HepG2 (cell line): Measurements from ENCODE around the gene ENDOU. TPM values are rescaled to one million over a fixed set of nuclear protein-coding genes. Genes with fewer than 3 reads are reported as not detected.

ENCODE experiments used
- ATAC-seq: fragments of 200-7000 bp; cut with Tn5 transposase; 3 replicates; pipeline ENCODE4 v1.9.1; 2020; ENCODE audit warnings: mild to moderate bottlenecking, moderate library complexity
- BruUV-seq: library from RNA; stranded (reverse); fragments of 400-500 nt; replicated peaks from 2 replicates; lab custom pipeline; 2021; lab: Mats Ljungman, UMichigan
- CTCF ChIA-PET: fragments of 300-600 bp; formaldehyde crosslinking; extraction: SDS; loops from one replicate; lab custom pipeline; 2021; ENCODE audit warnings: low total read pairs, inconsistent platforms, low intra/inter-chr PET ratio; lab: Yijun Ruan, JAX
- POLR2A ChIA-PET: fragments of 350-600 bp; sonication (Branson Sonifier 250); formaldehyde crosslinking; loops from one replicate; lab custom pipeline; 2020; ENCODE audit warnings: antibody characterized with exemption, inconsistent platforms; lab: Yijun Ruan, JAX
- DNase-seq: peaks from one replicate; pipeline ENCODE4 v3.0.0-alpha.2; 2015; ENCODE audit warnings: low spot score
- FAIRE-seq: peaks from 3 replicates; lab custom pipeline; 2011; peaks lifted over from hg19 to GRCh38; lab: Jason Lieb, UNC
- H2AFZ ChIP-seq: one replicate; pipeline ENCODE4 v1.6.1; 2011; ENCODE audit warnings: low read length, inconsistent platforms
- H3K27ac ChIP-seq: fragments of 300-600 bp; 3 replicates; pipeline ENCODE4 v1.8.0; 2011; ENCODE audit warnings: mixed run types, mild to moderate bottlenecking, mixed read lengths, low read length, inconsistent platforms; ENCODE audit not compliant: insufficient read depth; ENCODE audit errors: extremely low read length
- H3K27me3 ChIP-seq, 2 experiments: fragments of 200-600 bp in 1 of 2; 2 replicates in 1 of 2; 3 replicates in 1 of 2; pipeline versions ENCODE4 v1.6.0 to v1.8.0; 2011; ENCODE audit warnings: low read length in 2 of 2, mild to moderate bottlenecking in 2 of 2, moderate library complexity in 2 of 2, inconsistent platforms in 1 of 2; ENCODE audit not compliant: insufficient read depth in 2 of 2, control insufficient read depth in 1 of 2
- H3K36me3 ChIP-seq, 2 experiments: fragments of 200-600 bp in 1 of 2; replicated peaks in 1 of 2; 2 replicates in 1 of 2; 3 replicates in 1 of 2; pipeline versions ENCODE4 v1.5.1 to v1.8.0; 2011; ENCODE audit warnings: low read length in 2 of 2, inconsistent platforms in 1 of 2; ENCODE audit not compliant: insufficient read depth in 2 of 2, control insufficient read depth in 1 of 2
- H3K4me1 ChIP-seq: 2 replicates; pipeline ENCODE4 v1.5.1; 2012; ENCODE audit warnings: low read length, inconsistent platforms; ENCODE audit not compliant: insufficient read depth
- H3K4me2 ChIP-seq: 2 replicates; pipeline ENCODE4 v1.6.0; 2011; ENCODE audit warnings: low read depth, low read length, inconsistent platforms
- H3K4me3 ChIP-seq, 3 experiments: fragments of 200-600 bp in 1 of 3; sonication (generic), shearing (Covaris generic) in 1 of 3; replicated peaks in 1 of 3; 2 replicates each; pipeline ENCODE4 v1.5.1; 2011 to 2016; ENCODE audit warnings: low read length in 3 of 3, inconsistent platforms in 2 of 3, low read depth in 2 of 3, mild to moderate bottlenecking in 2 of 3, control low read depth in 1 of 3, mixed read lengths in 1 of 3; ENCODE audit not compliant: insufficient read depth in 1 of 3
- H3K79me2 ChIP-seq: one replicate; pipeline ENCODE4 v1.6.1; 2011; ENCODE audit warnings: low read length, inconsistent platforms; ENCODE audit not compliant: insufficient read depth
- H3K9ac ChIP-seq: 2 replicates; pipeline ENCODE4 v1.6.0; 2011; ENCODE audit warnings: mild to moderate bottlenecking, low read depth, low read length, inconsistent platforms; ENCODE audit not compliant: insufficient read depth
- H3K9me3 ChIP-seq: 2 replicates; pipeline ENCODE4 v1.5.1; 2012; ENCODE audit warnings: mild to moderate bottlenecking, low read length
- H4K20me1 ChIP-seq: 2 replicates; pipeline ENCODE4 v1.6.0; 2011; ENCODE audit warnings: inconsistent platforms, mild to moderate bottlenecking, low read length, moderate library complexity; ENCODE audit not compliant: insufficient read depth
- ARNT ChIP-seq: fragments of 450-650 bp; IDR thresholded peaks from 2 replicates; pipeline ENCODE4 v1.6.1; 2017
- CHCHD3 ChIP-seq: sonication (generic); formaldehyde crosslinking; IDR thresholded peaks from 2 replicates; pipeline ENCODE4 v1.8.0; 2022; ENCODE audit warnings: mild to moderate bottlenecking, missing genetic modification reagents, moderate library complexity
- HDAC1 ChIP-seq: sonication (generic); formaldehyde crosslinking; IDR thresholded peaks from 2 replicates; pipeline ENCODE4 v1.5.1; 2020; ENCODE audit warnings: mild to moderate bottlenecking, missing genetic modification reagents
- KDM3A ChIP-seq: IDR thresholded peaks from 2 replicates; pipeline ENCODE4 v1.6.1; 2018; ENCODE audit warnings: low read depth, missing compliant biosample characterization
- MAFK ChIP-seq, 2 experiments: IDR thresholded peaks in 1 of 2; conservative IDR thresholded peaks in 1 of 2; 2 replicates each; pipeline ENCODE4 v1.6.1; 2011; ENCODE audit warnings: improper control_type of control experiment in 2 of 2, low read length in 2 of 2
- PAF1 ChIP-seq: IDR thresholded peaks from 2 replicates; pipeline ENCODE4 v1.6.1; 2016; ENCODE audit warnings: missing genetic modification reagents, missing compliant biosample characterization
- PHB2 ChIP-seq: fragments of 450-650 bp; IDR thresholded peaks from 2 replicates; pipeline ENCODE4 v1.6.1; 2018; ENCODE audit not compliant: partially characterized antibody
- PRMT3 ChIP-seq: sonication (generic); formaldehyde crosslinking; IDR thresholded peaks from 2 replicates; pipeline ENCODE4 v1.8.1; 2022; ENCODE audit warnings: low read depth, mild to moderate bottlenecking, moderate library complexity, missing genetic modification reagents, borderline replicate concordance
- TBX2 ChIP-seq: sonication (generic); formaldehyde crosslinking; IDR thresholded peaks from 2 replicates; pipeline ENCODE4 v1.5.0; 2020; ENCODE audit warnings: missing genetic modification reagents, mild to moderate bottlenecking, borderline replicate concordance
- ZBTB1 ChIP-seq: sonication (generic); formaldehyde crosslinking; IDR thresholded peaks from 2 replicates; pipeline ENCODE4 v1.4.0; 2020; ENCODE audit warnings: missing genetic modification reagents, borderline replicate concordance
- ZNF629 ChIP-seq: sonication (generic); formaldehyde crosslinking; conservative IDR thresholded peaks from 2 replicates; pipeline ENCODE4 v1.5.0; 2020; ENCODE audit warnings: missing genetic modification reagents
- ZSCAN22 ChIP-seq: sonication (generic); formaldehyde crosslinking; IDR thresholded peaks from 2 replicates; pipeline ENCODE4 v1.4.0; 2020; ENCODE audit warnings: mild to moderate bottlenecking, missing genetic modification reagents
- WGBS: methylation state at CpG from one replicate; pipeline ENCODE4 v1.1.6; 2017; ENCODE audit warnings: low lambda C conversion rate; 5-methylcytosine and 5-hydroxymethylcytosine counted together
- in situ Hi-C: cut with HindIII; loops from 2 replicates; pipeline ENCODE4 v1.10.0; 2017; ENCODE audit warnings: low pct_unique_long_range_greater_than_20kb; ENCODE audit not compliant: extremely low pct_ligation_motif_present
- intact Hi-C: fragments of 100-400 bp; cut with micrococcal nuclease; formaldehyde crosslinking; loops from one replicate; pipeline ENCODE4 v1.10.0; 2022; ENCODE audit not compliant: unreplicated experiment
- polyA plus RNA-seq, 8 experiments: library from polyadenylated mRNA; depleted of rRNA in 3 of 8; stranded (reverse) in 7 of 8; unstranded in 1 of 8; fragments of >200 nt; fragmentation: Illumina TruSeq in 4 of 8; extraction: Trizol in 4 of 8; gene quantifications; 2 replicates each; pipeline versions ENCODE4 v1.2.1 to v1.2.3, GENCODE V29; 2011 to 2016; ENCODE audit warnings: low read depth in 4 of 8, missing spikeins in 1 of 8, mixed read lengths in 1 of 8; ENCODE audit not compliant: insufficient read depth in 1 of 8
- total RNA-seq, 5 experiments: library from RNA; depleted of rRNA; stranded (reverse); fragments of >200 nt; fragmentation: Illumina TruSeq; extraction: Trizol; gene quantifications; 2 replicates each; pipeline ENCODE4 v1.2.3, GENCODE V29; 2016; ENCODE audit warnings: low read depth in 1 of 5
- TF ChIP-seq, protein P1 (sequence below): IDR thresholded peaks from 2 replicates; pipeline ENCODE4 v1.6.1; 2016
- TF ChIP-seq, protein P2 (sequence below): sonication (generic); formaldehyde crosslinking; IDR thresholded peaks from 2 replicates; pipeline ENCODE4 v1.4.0; 2020; ENCODE audit warnings: missing genetic modification reagents
- TF ChIP-seq, protein P3 (sequence below): sonication (generic); formaldehyde crosslinking; IDR thresholded peaks from 2 replicates; pipeline ENCODE4 v1.4.0; 2020; ENCODE audit warnings: missing genetic modification reagents, low read depth, mild to moderate bottlenecking, borderline replicate concordance
- TF ChIP-seq, protein P4 (sequence below): sonication (generic); formaldehyde crosslinking; IDR thresholded peaks from 2 replicates; pipeline ENCODE4 v1.5.0; 2020; ENCODE audit warnings: missing genetic modification reagents
- TF ChIP-seq, protein P5 (sequence below): IDR thresholded peaks from 2 replicates; pipeline ENCODE4 v1.6.1; 2012; ENCODE audit warnings: low read depth, low read length, improper control_type of control experiment

Gene ENDOU
- total and polyA plus RNA-seq, 2 of the 13 experiments (the other 11 are each of a cell fraction or from before 2014, with no cell fraction given): not detected

DNA sequence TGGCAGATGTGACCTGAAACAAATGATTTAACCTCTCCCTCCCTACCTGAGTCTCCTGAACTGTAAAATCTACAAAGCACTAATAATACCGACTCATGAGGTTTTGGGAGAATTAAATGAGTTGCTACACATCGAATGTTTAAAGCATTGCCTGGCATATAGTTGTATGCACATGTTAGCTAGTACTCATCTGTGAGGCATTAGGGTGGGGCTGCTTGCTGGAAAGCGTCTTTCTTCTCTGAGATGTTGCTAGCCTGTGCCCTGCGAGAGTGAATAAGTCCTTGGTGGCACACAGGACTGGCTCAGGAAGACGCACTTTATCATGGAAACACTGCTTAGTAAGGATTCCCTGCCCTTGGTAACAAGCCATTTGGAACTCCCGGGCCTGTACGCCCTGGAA lies 27.3 kb upstream of the ENDOU start:
- ChIA-PET POLR2A (interaction anchor here (0.6 kb wide), 1 partner anchor 28 kb away, joined by 3 read pairs; no protein-coding TSS in a partner anchor), CTCF (no interaction called here)
- no TSS peak for BruUV-seq
- intact Hi-C loops (no loop called here), in situ Hi-C loops (no loop called here)
- FAIRE-seq (no peak), DNase-seq (no peak), ATAC-seq (no peak)
- Histone ChIP-seq H3K36me3 (no peaks in the 10 kb centered on the region), H3K79me2 (no peaks in the 10 kb centered on the region), H2AFZ (no peak overlapping the region), H4K20me1 (no peaks in the 10 kb centered on the region), H3K4me1 (peaks cover 22% of the 10 kb centered on the region), H3K27me3 (peaks cover 11 to 50% of the 10 kb centered on the region in 2 experiments; a peak in 4 of 5 replicates), H3K9me3 (no peaks in the 10 kb centered on the region), H3K27ac (no peak overlapping the region), H3K9ac (no peak overlapping the region), H3K4me3 (no peak overlapping the region), H3K4me2 (no peak overlapping the region)
- TF ChIP-seq, protein P1, sequence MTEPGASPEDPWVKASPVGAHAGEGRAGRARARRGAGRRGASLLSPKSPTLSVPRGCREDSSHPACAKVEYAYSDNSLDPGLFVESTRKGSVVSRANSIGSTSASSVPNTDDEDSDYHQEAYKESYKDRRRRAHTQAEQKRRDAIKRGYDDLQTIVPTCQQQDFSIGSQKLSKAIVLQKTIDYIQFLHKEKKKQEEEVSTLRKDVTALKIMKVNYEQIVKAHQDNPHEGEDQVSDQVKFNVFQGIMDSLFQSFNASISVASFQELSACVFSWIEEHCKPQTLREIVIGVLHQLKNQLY (CRISPR knock-in tag): no peak
- no peak for TF ChIP-seq CHCHD3 (CRISPR knock-in tag)
- TF ChIP-seq MAFK (conservative IDR thresholded peaks at IDR 0.05 in 1 of 2, IDR thresholded peaks at IDR 0.05 in 1 of 2; ENCODE audit: low read length in 2 of 2): no peak
- no peak for TF ChIP-seq PHB2
- TF ChIP-seq PRMT3: no peak
- TF ChIP-seq, protein P2, sequence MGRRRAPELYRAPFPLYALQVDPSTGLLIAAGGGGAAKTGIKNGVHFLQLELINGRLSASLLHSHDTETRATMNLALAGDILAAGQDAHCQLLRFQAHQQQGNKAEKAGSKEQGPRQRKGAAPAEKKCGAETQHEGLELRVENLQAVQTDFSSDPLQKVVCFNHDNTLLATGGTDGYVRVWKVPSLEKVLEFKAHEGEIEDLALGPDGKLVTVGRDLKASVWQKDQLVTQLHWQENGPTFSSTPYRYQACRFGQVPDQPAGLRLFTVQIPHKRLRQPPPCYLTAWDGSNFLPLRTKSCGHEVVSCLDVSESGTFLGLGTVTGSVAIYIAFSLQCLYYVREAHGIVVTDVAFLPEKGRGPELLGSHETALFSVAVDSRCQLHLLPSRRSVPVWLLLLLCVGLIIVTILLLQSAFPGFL (CRISPR knock-in tag): no peak
- no peak for TF ChIP-seq HDAC1
- TF ChIP-seq, protein P3, sequence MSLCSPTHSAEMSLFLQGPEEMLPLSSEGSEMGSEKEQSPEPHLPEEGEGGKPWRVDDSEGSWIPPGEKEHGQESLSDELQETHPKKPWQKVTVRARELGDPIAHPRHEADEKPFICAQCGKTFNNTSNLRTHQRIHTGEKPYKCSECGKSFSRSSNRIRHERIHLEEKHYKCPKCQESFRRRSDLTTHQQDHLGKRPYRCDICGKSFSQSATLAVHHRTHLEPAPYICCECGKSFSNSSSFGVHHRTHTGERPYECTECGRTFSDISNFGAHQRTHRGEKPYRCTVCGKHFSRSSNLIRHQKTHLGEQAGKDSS (CRISPR knock-in tag): no peak
- TF ChIP-seq, protein P4, sequence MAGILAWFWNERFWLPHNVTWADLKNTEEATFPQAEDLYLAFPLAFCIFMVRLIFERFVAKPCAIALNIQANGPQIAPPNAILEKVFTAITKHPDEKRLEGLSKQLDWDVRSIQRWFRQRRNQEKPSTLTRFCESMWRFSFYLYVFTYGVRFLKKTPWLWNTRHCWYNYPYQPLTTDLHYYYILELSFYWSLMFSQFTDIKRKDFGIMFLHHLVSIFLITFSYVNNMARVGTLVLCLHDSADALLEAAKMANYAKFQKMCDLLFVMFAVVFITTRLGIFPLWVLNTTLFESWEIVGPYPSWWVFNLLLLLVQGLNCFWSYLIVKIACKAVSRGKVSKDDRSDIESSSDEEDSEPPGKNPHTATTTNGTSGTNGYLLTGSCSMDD: no peak
- no peak for TF ChIP-seq KDM3A (CRISPR knock-in tag)
- TF ChIP-seq, protein P5, sequence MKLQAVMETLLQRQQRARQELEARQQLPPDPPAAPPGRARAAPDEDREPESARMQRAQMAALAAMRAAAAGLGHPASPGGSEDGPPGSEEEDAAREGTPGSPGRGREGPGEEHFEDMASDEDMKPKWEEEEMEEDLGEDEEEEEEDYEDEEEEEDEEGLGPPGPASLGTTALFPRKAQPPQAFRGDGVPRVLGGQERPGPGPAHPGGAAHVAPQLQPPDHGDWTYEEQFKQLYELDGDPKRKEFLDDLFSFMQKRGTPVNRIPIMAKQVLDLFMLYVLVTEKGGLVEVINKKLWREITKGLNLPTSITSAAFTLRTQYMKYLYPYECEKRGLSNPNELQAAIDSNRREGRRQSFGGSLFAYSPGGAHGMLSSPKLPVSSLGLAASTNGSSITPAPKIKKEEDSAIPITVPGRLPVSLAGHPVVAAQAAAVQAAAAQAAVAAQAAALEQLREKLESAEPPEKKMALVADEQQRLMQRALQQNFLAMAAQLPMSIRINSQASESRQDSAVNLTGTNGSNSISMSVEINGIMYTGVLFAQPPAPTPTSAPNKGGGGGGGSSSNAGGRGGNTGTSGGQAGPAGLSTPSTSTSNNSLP: no peak
- TF ChIP-seq PAF1 (CRISPR knock-in tag): no peak
- no peak for TF ChIP-seq ZBTB1 (CRISPR knock-in tag)
- no peak for TF ChIP-seq ARNT
- no peak for TF ChIP-seq ZSCAN22 (CRISPR knock-in tag)
- no peak for TF ChIP-seq ZNF629 (CRISPR knock-in tag)
- no peak for TF ChIP-seq TBX2 (CRISPR knock-in tag)
- WGBS: 28% methylated on average over 6 of the region's 7 CpGs
